HEK293 (cell line): ENCODE results near the gene RAP1A.

Experiments
- CTCF ChIA-PET: fragments of 350-600 bp; formaldehyde crosslinking; extraction: SDS; loops from one replicate; lab custom pipeline; 2021; ENCODE audit warnings: antibody characterized with exemption; lab: Yijun Ruan, JAX
- POLR2A ChIA-PET: fragments of 300-600 bp; formaldehyde crosslinking; extraction: SDS; loops from one replicate; lab custom pipeline; 2020; ENCODE audit warnings: antibody characterized with exemption, inconsistent platforms; lab: Yijun Ruan, JAX
- H3K27ac ChIP-seq: fragments of 200-500 bp; sonication (Bioruptor generic); 2 replicates; pipeline ENCODE4 v1.5.1; 2014; ENCODE audit warnings: low read depth, low read length, control low read depth, inconsistent platforms; ENCODE audit errors: extremely low read depth
- H3K36me3 ChIP-seq, 2 experiments: fragments of 200-500 bp in 1 of 2; sonication (Bioruptor generic) in 1 of 2; 1 replicate in 1 of 2; 2 replicates in 1 of 2; pipeline ENCODE4 v1.5.1; 2014 to 2017; ENCODE audit warnings: inconsistent platforms in 2 of 2, low read length in 2 of 2; ENCODE audit not compliant: control insufficient read depth in 2 of 2, insufficient read depth in 1 of 2
- H3K4me1 ChIP-seq: fragments of 200-500 bp; sonication (Bioruptor generic); 2 replicates; pipeline ENCODE4 v1.5.1; 2014; ENCODE audit warnings: mild to moderate bottlenecking, low read length, inconsistent platforms; ENCODE audit not compliant: control insufficient read depth, insufficient read depth
- H3K4me3 ChIP-seq: 2 replicates; pipeline ENCODE4 v1.5.1; 2011; ENCODE audit warnings: low read depth, mild to moderate bottlenecking, control low read depth, low read length, moderate library complexity
- H3K9me3 ChIP-seq: fragments of 200-500 bp; sonication (Bioruptor generic); 2 replicates; pipeline ENCODE4 v1.5.1; 2014; ENCODE audit warnings: low read depth, low read length, inconsistent platforms; ENCODE audit not compliant: control insufficient read depth, insufficient read depth
- GLIS1 ChIP-seq: fragments of 450-650 bp; formaldehyde crosslinking; IDR thresholded peaks from 2 replicates; pipeline ENCODE4 v1.5.1; 2016; ENCODE audit warnings: missing biosample characterization, missing genetic modification characterization
- GLIS2 ChIP-seq: fragments of 450-650 bp; formaldehyde crosslinking; IDR thresholded peaks from 2 replicates; pipeline ENCODE4 v1.5.1; 2016; ENCODE audit warnings: missing biosample characterization, missing genetic modification characterization
- HOXA7 ChIP-seq: sonication (generic); formaldehyde crosslinking; IDR thresholded peaks from 2 replicates; pipeline ENCODE4 v1.8.1; 2022; ENCODE audit warnings: missing genetic modification reagents, borderline replicate concordance
- HOXC10 ChIP-seq: sonication (generic); formaldehyde crosslinking; IDR thresholded peaks from 2 replicates; pipeline ENCODE4 v1.8.1; 2023; ENCODE audit warnings: mild to moderate bottlenecking, missing genetic modification reagents
- KLF16 ChIP-seq: fragments of 450-650 bp; formaldehyde crosslinking; IDR thresholded peaks from 2 replicates; pipeline ENCODE4 v1.5.1; 2017; ENCODE audit warnings: missing biosample characterization, missing genetic modification characterization
- KLF8 ChIP-seq: fragments of 450-650 bp; formaldehyde crosslinking; IDR thresholded peaks from 2 replicates; pipeline ENCODE4 v1.5.1; 2016; ENCODE audit warnings: missing biosample characterization, missing genetic modification characterization
- MYNN ChIP-seq: fragments of 450-650 bp; formaldehyde crosslinking; IDR thresholded peaks from 2 replicates; pipeline ENCODE4 v1.5.1; 2016; ENCODE audit warnings: missing biosample characterization, missing genetic modification characterization, borderline replicate concordance
- SP2 ChIP-seq: fragments of 450-650 bp; formaldehyde crosslinking; IDR thresholded peaks from 2 replicates; pipeline ENCODE4 v1.5.1; 2016; ENCODE audit warnings: missing biosample characterization, missing genetic modification characterization
- TCF7L2 ChIP-seq: IDR thresholded peaks from 2 replicates; pipeline ENCODE4 v1.6.1; 2011; ENCODE audit warnings: low read depth, mild to moderate bottlenecking, inconsistent platforms, low read length, moderate library complexity, borderline replicate concordance
- ZBTB20 ChIP-seq: fragments of 450-650 bp; formaldehyde crosslinking; IDR thresholded peaks from 2 replicates; pipeline ENCODE4 v1.5.1; 2016; ENCODE audit warnings: missing biosample characterization, missing genetic modification characterization
- ZBTB7A ChIP-seq: fragments of 450-650 bp; formaldehyde crosslinking; IDR thresholded peaks from 2 replicates; pipeline ENCODE4 v1.5.1; 2016; ENCODE audit warnings: low read depth, missing biosample characterization, missing genetic modification characterization
- ZFP3 ChIP-seq: fragments of 450-650 bp; formaldehyde crosslinking; IDR thresholded peaks from 2 replicates; pipeline ENCODE4 v1.5.1; 2016; ENCODE audit warnings: low read depth, missing biosample characterization, missing genetic modification characterization
- ZFP37 ChIP-seq: fragments of 450-650 bp; formaldehyde crosslinking; IDR thresholded peaks from 2 replicates; pipeline ENCODE4 v1.5.1; 2016; ENCODE audit warnings: missing biosample characterization, missing genetic modification characterization
- ZNF121 ChIP-seq: fragments of 450-650 bp; formaldehyde crosslinking; IDR thresholded peaks from 2 replicates; pipeline ENCODE4 v1.5.1; 2016; ENCODE audit warnings: missing biosample characterization, missing genetic modification characterization
- ZNF184 ChIP-seq: fragments of 450-650 bp; IDR thresholded peaks from 2 replicates; pipeline ENCODE4 v1.5.1; 2018; ENCODE audit warnings: missing biosample characterization, mild to moderate bottlenecking, missing genetic modification characterization
- ZNF2 ChIP-seq: fragments of 450-650 bp; formaldehyde crosslinking; IDR thresholded peaks from 2 replicates; pipeline ENCODE4 v1.5.1; 2016; ENCODE audit warnings: missing biosample characterization, missing genetic modification characterization
- ZNF223 ChIP-seq: fragments of 450-650 bp; formaldehyde crosslinking; IDR thresholded peaks from 2 replicates; pipeline ENCODE4 v1.5.1; 2016; ENCODE audit warnings: missing biosample characterization, missing genetic modification characterization
- ZNF239 ChIP-seq: fragments of 450-650 bp; formaldehyde crosslinking; IDR thresholded peaks from 2 replicates; pipeline ENCODE4 v1.5.1; 2016; ENCODE audit warnings: missing biosample characterization, missing genetic modification characterization
- ZNF248 ChIP-seq: fragments of 450-650 bp; formaldehyde crosslinking; IDR thresholded peaks from 2 replicates; pipeline ENCODE4 v1.5.1; 2017; ENCODE audit warnings: missing biosample characterization, missing genetic modification characterization
- ZNF266 ChIP-seq: fragments of 450-650 bp; formaldehyde crosslinking; IDR thresholded peaks from 2 replicates; pipeline ENCODE4 v1.5.1; 2016; ENCODE audit warnings: missing biosample characterization, missing genetic modification characterization, low read depth
- ZNF335 ChIP-seq: fragments of 450-650 bp; formaldehyde crosslinking; conservative IDR thresholded peaks from 2 replicates; pipeline ENCODE4 v1.5.1; 2016; ENCODE audit warnings: missing biosample characterization, missing genetic modification characterization
- ZNF350 ChIP-seq: fragments of 450-650 bp; formaldehyde crosslinking; IDR thresholded peaks from 2 replicates; pipeline ENCODE4 v1.5.0; 2017; ENCODE audit warnings: missing biosample characterization, mild to moderate bottlenecking, missing genetic modification characterization
- ZNF366 ChIP-seq: fragments of 450-650 bp; formaldehyde crosslinking; conservative IDR thresholded peaks from 2 replicates; pipeline ENCODE4 v1.5.1; 2016; ENCODE audit warnings: missing biosample characterization, missing genetic modification characterization
- ZNF394 ChIP-seq: fragments of 450-650 bp; formaldehyde crosslinking; IDR thresholded peaks from 2 replicates; pipeline ENCODE4 v1.5.1; 2016; ENCODE audit warnings: missing biosample characterization, missing genetic modification characterization, mild to moderate bottlenecking, moderate library complexity, borderline replicate concordance
- ZNF416 ChIP-seq: fragments of 450-650 bp; formaldehyde crosslinking; IDR thresholded peaks from 2 replicates; pipeline ENCODE4 v1.5.1; 2016; ENCODE audit warnings: missing biosample characterization, missing genetic modification characterization
- ZNF518A ChIP-seq: fragments of 450-650 bp; formaldehyde crosslinking; conservative IDR thresholded peaks from 2 replicates; pipeline ENCODE4 v1.5.1; 2016; ENCODE audit warnings: low read depth, missing biosample characterization, missing genetic modification characterization
- ZNF544 ChIP-seq: fragments of 450-650 bp; formaldehyde crosslinking; IDR thresholded peaks from 2 replicates; pipeline ENCODE4 v1.5.0; 2017; ENCODE audit warnings: missing biosample characterization, missing genetic modification characterization
- ZNF558 ChIP-seq: fragments of 450-650 bp; formaldehyde crosslinking; IDR thresholded peaks from 2 replicates; pipeline ENCODE4 v1.5.1; 2016; ENCODE audit warnings: missing biosample characterization, missing genetic modification characterization
- ZNF596 ChIP-seq: fragments of 450-650 bp; IDR thresholded peaks from 2 replicates; pipeline ENCODE4 v1.5.0; 2018; ENCODE audit warnings: missing biosample characterization, mild to moderate bottlenecking, missing genetic modification characterization, moderate library complexity
- ZNF600 ChIP-seq: fragments of 450-650 bp; formaldehyde crosslinking; IDR thresholded peaks from 2 replicates; pipeline ENCODE4 v1.5.1; 2016; ENCODE audit warnings: missing biosample characterization, missing genetic modification characterization
- ZNF626 ChIP-seq: fragments of 450-650 bp; sonication (Bioruptor Pico); formaldehyde crosslinking; IDR thresholded peaks from 2 replicates; pipeline ENCODE4 v1.5.1; 2018; ENCODE audit warnings: missing biosample characterization, missing genetic modification characterization, inconsistent platforms
- ZNF660 ChIP-seq: fragments of 450-650 bp; IDR thresholded peaks from 2 replicates; pipeline ENCODE4 v1.5.1; 2018; ENCODE audit warnings: missing biosample characterization, mild to moderate bottlenecking, missing genetic modification characterization
- ZSCAN4 ChIP-seq: fragments of 450-650 bp; formaldehyde crosslinking; IDR thresholded peaks from 2 replicates; pipeline ENCODE4 v1.5.1; 2017; ENCODE audit warnings: missing biosample characterization, missing genetic modification characterization
- TF ChIP-seq, protein P1 (sequence below): fragments of 450-650 bp; formaldehyde crosslinking; IDR thresholded peaks from 2 replicates; pipeline ENCODE4 v1.5.1; 2016; ENCODE audit warnings: missing biosample characterization, missing genetic modification characterization

The RAP1A gene

GRCh38 chr1:111620441-111620971 lies 917 bp downstream of the RAP1A start:
- Histone ChIP-seq H3K9me3 (no peaks in the 10 kb centered on the region), H3K4me1 (no peaks in the 10 kb centered on the region), H3K36me3 (no peaks in the 10 kb centered on the region), H3K4me3 (peak overlapping the region; percentile 70), H3K27ac (no peak overlapping the region)
- POLR2A ChIA-PET = interaction anchor here (0.6 to 1.3 kb wide), 6 partner anchors 10 to 160 kb away, joined by 4 to 9 read pairs (median 6); no protein-coding TSS in a partner anchor
- CTCF ChIA-PET = interaction anchor here (0.6 to 0.9 kb wide), 3 partner anchors 68 to 123 kb away, joined by 3 to 4 read pairs (median 3); no protein-coding TSS in a partner anchor
- TF ChIP-seq, protein P1, sequence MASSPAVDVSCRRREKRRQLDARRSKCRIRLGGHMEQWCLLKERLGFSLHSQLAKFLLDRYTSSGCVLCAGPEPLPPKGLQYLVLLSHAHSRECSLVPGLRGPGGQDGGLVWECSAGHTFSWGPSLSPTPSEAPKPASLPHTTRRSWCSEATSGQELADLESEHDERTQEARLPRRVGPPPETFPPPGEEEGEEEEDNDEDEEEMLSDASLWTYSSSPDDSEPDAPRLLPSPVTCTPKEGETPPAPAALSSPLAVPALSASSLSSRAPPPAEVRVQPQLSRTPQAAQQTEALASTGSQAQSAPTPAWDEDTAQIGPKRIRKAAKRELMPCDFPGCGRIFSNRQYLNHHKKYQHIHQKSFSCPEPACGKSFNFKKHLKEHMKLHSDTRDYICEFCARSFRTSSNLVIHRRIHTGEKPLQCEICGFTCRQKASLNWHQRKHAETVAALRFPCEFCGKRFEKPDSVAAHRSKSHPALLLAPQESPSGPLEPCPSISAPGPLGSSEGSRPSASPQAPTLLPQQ (tag by site-specific recombination) = peak; percentile 18; the same call in 1 of the 2 replicates
- TF ChIP-seq HOXC10 (CRISPR knock-in tag) (no peak), GLIS1 (no peak), KLF8 (tag by site-specific recombination) (no peak), ZNF544 (tag by site-specific recombination) (no peak), MYNN (tag by site-specific recombination) (no peak), ZNF416 (tag by site-specific recombination) (no peak), ZNF184 (tag by site-specific recombination) (no peak), TCF7L2 (no peak), GLIS2 (tag by site-specific recombination) (no peak), ZNF660 (tag by site-specific recombination) (no peak), ZNF239 (tag by site-specific recombination) (no peak), ZNF600 (tag by site-specific recombination) (0 out of 2 replicates have a peak, but pooled peaks have one; percentile 45), ZNF223 (tag by site-specific recombination) (no peak), ZBTB20 (tag by site-specific recombination) (peak; percentile 13; the same call in 1 of the 2 replicates), ZSCAN4 (no peak), ZNF366 (tag by site-specific recombination) (peak; percentile 69), ZNF266 (no peak), ZNF121 (tag by site-specific recombination) (no peak), ZNF2 (no peak), ZFP37 (tag by site-specific recombination) (no peak), ZNF518A (tag by site-specific recombination) (no peak), ZNF350 (tag by site-specific recombination) (no peak), ZNF394 (tag by site-specific recombination) (no peak), ZNF626 (tag by site-specific recombination) (no peak), ZNF558 (tag by site-specific recombination) (no peak), SP2 (tag by site-specific recombination) (peak; percentile 29), ZNF335 (peak; percentile 36; the same call in 1 of the 2 replicates), ZNF248 (no peak), ZBTB7A (tag by site-specific recombination) (no peak), ZFP3 (no peak), KLF16 (tag by site-specific recombination) (no peak), ZNF596 (tag by site-specific recombination) (no peak), HOXA7 (CRISPR knock-in tag) (no peak)
